NCI-H69 (cell line): ENCODE data around the gene LILRA2.
"Not testable (repeated sequence)": the region's sequence is repeated elsewhere in the genome, so short reads cannot be mapped to it uniquely, and the experiment has no call there.

Experiments used
- DNase-seq: peaks from one replicate; lab custom pipeline; 2025; lab: John Stamatoyannopoulos, UW

The LILRA2 gene

DNA sequence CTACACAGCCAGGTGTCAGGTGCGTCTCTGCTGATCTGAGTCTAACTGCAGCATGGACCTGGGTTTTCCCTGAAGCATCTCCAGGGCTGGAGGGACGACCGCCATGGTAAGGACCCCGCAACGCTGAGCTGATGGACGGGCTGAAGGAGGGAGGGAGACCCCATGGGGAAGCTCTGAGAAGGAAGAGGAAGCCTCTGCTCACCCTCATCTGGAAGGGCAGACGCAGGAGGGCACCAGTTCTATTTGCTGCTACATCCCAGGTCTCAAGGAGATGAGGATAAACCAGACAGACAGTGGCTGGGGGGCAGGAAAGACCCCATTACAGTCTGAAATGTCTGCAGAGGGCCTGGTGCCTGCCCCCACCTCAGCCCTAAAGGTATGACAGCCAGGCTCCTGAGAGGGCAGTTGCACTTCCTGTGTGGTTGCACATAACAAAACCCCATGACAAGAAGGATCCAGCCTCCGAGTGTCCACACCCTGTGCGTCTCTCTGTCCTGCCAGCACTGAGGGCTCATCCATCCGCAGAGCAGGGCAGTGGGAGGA, at the start of gene LILRA2:
Gene LILRA2 (plus strand): TSS at position 461 of the 543 bp plus-strand sequence. CDS start 89 bp downstream, outside the sequence.
- DNase-seq, result no peak

DNA sequence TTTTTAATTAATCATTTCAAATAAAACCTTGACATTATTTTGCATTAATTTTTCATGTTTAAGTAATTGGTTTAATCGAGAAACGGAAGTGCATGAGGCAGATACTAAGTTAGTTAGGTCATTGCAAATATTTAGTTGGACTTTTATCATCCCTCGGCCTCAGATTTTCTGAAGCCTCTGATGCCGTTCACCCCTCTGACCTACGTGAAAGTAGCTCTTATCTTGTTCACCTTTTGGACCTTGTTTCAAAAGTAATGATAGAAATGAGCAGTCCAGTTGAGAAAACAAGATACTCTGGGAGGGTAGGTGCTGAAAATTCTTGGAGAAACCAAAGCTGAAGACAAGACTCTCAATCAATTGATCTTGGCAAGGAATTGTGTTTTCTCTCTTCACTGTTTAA, 48.0 kb upstream of the LILRA2 start:
- no peak for DNase-seq

DNA sequence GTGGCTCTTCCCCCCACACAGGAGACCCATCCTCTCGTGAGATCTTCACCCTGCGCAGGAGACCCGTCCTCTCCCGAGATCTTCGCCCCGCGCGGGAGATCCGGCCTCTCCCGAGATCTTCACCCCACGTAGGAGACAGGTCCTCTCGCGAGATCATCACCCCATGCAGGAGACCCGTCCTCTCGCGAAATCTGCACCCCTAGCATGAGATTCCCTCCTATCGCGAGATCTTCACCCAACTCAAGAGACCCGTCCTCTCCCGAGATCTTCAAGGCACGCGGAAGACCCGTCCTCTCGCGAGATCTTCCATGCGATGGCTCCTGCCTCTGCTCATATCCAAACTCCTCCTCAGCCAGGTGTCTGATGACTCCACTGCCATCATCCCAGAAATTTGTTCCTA, 46.6 kb upstream of the LILRA2 start:
- DNase-seq, result no peak

DNA sequence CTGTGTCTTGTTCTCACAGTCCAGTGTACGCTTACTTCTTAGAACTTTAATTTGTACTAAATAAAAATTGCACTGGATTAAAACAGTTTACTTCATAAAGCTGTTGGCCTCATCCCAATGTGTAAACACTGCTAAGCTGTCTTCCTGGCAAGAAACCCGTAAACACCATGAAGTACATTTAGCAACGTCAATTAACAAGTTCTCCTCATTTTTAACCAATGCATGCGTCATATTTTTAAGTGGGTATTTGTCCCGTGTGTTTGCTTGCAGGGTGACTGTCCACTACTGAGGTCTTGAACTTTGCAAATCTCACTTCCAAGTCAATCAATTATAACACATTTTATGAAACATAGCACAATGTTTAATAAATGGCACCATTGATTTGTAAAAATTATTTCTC, 42.7 kb upstream of the LILRA2 start:
- no peak for DNase-seq

DNA sequence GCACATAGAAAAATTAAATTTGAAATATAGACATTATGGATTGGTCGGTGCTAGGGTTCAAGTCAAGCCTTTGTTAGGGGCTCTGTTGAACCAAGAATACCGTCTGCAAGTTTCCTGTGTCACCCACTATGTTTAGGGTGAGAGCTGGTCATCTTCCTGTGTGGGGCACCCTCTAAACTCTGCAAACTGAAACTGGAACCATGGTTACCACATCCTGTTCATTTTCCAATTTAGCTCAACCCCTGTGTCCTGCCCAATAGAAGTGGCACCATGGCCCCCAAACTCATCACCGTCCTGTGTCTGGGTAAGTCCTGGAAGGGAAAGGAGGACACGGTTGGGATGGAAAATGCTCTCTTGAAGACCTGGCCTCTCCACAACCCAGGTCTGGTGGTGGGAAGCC, 41.1 kb upstream of the LILRA2 start:
- no peak for DNase-seq

DNA sequence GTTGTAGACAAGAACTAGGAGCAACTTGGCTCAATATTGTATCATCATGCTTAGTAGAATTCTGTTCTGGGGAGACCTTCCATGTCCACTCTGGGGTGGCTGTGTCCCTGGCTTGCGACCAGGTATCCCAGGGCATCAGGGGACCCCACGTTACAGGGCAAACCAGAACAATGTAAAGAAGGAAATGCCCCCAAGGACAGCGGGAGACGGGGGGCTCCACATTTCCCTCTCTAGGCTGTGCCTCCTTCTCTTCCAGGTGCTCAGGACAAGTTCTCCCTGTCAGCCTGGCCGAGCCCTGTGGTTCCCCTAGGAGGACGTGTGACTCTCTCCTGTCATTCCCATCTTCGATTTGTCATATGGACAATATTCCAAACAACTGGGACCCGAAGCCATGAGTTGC, 40.1 kb upstream of the LILRA2 start:
- DNase-seq, result no peak

DNA sequence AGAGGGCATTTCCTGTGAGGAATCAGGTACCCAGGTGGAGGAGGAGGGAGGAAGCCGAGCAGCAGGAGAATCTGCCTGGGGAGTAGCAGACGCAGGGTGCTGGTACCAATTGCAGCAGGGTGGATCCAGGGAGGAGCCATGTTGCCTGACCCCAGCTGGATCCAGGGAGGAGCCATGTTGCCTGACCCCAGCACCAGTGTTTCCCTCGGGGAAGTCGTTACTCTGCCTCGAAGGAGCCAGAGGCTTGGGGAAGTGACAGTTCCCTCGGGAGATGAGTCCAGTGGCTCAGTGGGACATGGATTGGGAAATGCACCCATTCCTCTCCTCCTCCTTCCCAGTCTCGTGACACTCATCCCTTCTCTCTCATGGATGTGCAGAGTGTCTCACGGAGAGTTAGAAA, 39.4 kb upstream of the LILRA2 start:
- DNase-seq, result no peak

DNA sequence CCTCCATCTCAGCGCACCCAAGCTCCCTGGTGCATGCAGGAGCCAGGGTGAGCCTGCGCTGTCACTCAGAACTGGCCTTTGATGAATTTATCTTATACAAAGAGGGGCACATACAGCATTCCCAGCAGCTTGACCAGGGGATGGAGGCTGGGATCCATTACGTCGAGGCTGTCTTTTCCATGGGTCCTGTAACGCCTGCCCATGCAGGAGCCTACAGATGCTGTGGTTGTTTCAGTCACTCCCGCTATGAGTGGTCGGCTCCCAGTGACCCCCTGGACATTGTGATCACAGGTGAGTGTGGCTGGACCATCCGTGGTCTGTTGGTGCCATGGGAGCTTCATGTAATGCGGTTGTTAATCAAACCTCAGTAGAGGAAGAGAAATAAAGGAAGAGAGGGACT, 38.0 kb upstream of the LILRA2 start:
- DNase-seq, result no peak

DNA sequence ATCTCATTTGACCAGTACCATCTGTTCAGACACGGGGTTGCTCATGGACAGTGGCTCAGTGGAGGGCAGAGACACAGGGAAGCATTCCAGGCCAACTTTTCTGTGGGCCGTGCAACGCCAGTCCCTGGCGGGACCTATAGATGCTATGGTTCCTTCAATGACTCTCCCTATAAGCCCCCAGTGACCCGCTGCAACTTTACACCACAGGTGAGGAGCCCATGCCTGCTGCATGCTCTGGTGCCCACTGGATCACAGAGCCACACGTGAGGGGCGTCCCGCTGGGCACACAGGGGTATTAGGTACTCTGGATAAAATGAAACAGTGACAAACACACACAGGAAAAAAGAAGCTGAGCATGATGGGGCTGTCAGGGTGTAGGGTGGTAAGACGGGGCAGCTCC, 36.6 kb upstream of the LILRA2 start:
- no peak for DNase-seq

DNA sequence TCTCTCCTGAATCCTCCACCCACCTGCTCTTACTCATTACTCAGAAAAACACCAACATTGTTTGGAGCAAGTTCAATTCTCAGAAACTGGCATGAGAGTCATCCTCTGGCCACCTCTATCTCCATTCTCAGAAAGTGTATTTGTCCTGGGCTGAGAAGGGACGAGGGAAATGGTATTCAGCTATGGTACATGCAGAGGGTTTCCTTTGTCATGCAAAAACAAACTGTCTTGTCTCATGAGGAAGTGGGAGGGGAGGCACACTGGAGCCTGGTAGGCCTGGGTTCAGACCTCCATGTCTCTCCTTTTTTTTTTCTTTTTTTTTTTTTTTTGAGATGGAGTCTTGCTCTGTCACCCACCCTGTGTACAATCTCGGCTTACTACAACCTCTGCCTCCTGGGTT, 31.9 kb upstream of the LILRA2 start:
- DNase-seq, result no peak

DNA sequence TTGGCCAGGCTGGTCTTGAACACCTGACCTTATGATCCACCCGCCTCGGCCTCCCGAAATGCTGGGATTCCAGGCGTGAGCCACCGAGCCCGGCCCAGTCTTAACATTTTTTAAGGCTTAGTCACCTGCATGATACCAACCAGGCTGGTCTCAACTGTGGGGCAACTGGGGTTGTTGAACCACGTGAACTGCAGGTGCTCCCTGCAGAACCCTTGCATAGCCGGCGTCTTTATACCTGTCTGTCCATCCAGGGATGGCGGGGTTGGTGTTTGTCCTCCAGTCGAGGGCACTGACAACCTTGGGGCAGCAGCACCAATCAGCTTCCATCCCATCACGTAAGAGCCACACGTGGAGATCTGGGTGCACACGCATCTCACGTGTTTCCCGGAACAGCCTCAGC, 24.8 kb upstream of the LILRA2 start:
- DNase-seq, result no peak

DNA sequence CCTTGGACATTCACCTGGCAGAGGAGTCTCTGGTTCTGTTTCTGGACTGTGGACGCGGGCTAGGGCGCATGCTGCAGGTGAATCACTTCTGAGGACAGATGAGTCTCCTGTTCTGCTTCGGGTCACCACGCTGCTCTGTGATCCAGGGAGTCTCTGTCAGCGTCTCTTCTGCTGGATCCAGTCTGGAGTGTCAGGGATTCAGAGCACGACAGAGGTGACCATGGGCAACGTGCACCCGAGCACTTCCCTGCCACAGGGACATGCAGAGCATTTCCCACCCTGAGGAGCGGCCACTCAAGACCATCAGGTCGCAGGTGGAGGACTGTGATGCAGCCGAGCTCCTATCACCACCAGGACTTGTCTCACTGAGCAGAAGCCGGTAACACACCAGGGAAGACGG, 24.4 kb upstream of the LILRA2 start:
- DNase-seq, result no peak

DNA sequence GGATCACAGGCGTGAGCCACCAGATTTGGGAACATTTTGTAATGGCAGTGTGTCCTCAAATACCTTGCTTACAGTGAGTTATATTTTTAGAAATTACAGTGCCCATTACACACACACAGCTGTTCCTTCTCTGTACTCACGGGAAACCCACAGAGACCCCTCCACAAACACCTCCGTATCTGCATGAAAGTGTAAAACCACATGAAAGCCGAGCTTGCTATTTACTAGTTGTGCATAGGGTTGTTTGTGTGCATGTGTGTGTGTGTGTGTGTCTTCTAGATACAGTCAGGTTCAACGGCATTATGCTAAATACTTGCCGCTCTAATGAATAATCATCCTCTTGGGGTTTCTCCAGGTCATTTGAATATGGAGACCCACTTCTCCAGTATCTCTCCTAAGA, 22.3 kb upstream of the LILRA2 start:
- DNase-seq, result no peak

DNA sequence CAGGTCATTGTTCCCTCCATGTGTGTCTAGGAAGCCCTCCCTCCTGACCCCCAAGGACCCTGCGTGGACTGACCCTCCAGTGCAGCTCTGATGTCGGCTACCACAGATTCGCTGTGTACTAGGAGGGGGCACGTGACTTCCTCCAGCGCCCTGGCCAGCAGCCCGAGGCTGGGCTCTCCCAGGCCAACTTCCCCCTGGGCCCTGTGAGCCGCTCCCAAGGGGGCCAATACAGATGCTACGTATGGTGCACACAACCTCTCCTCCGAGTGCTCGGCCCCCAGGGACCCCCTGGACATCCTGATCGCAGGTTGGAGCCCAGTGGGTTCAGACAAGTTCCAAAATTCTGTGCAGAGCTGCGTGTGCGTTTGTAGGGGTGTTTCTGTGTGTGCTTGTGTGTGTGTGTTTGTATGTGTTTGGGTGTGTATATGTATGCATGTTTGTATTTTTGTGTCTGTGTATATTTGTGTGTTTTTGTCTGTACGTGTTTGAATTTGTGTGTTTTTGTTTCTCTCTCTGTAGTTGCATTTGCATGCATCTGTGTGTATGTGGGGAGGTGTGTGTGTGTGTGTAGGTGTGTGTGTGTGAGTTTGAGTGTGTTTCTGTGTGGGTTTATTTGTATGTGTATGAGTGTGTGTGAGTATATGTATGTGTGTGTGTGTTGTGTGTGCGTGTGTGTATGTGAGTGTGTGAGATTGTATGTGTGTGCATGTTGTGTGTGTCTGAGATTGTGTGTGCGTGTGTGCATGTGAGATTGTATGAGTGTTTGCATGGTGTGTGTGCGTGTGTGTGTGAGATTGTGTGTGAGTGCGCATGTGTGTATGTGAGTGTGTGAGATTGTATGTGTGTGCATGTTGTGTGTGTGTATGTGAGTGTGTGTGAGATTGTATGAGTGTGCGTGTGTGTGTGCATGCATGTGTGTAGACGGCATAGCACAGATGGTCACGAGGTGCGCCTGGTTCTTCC, 21.4 kb upstream of the LILRA2 start:
- DNase-seq, result no peak

DNA sequence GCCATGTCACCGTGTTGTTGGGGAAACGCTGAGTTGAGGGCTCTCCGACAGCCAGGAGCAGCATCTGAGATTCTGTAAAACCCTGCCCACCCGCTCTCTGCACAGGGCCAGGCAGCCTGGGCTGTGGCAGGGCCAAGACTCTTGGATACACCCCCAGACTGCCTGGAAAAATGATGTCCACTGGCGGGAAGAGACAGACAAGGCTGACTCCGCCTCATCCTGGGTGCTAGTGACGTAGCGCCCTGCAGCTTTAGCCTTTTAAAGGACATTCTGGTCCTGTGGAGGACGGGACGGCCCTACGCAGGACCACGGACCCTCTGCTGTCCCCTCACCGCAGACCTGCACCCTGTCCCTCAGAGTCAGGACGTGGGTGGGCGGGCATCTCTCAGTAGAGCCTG, 20.7 kb upstream of the LILRA2 start:
- DNase-seq, result no peak

DNA sequence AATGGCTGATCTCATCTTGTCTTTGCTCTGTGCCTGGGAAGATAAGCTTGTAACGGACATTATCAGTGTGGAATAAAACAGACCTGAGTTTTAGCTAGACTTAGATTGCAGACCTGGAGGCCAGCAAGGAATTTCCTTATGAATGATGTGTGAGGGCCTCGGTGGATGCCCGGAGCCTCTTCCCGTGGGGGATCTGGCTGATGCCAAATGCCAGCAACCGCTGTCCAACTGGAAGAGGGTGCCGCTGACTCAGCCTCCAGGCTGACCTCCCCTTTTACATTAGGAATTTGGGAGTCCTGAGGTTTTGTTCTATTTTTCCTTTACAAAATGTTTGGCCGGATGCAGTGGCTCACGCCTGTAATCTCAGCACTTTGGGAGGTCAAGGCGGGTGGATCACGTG, 19.6 kb upstream of the LILRA2 start:
- no peak for DNase-seq

DNA sequence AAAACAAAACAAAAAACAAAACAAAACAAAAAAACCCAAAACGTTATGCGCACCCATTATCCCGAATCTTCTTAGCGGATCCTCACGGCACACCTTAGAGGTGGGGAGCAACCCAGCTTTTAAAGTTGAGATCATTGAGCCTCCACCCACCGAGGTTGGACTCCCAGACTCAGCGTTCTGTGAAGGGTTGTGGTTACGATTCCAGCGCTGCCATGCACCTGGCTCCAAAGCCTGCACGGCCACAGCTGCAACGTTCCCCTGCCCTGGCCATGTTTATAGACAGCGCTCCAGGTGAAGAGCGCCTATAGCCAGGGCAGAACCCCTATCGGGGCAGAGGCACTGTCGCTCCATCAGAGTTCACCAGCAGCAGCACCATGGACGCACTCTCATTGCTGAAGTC, 18.7 kb upstream of the LILRA2 start:
- DNase-seq, result no peak

DNA sequence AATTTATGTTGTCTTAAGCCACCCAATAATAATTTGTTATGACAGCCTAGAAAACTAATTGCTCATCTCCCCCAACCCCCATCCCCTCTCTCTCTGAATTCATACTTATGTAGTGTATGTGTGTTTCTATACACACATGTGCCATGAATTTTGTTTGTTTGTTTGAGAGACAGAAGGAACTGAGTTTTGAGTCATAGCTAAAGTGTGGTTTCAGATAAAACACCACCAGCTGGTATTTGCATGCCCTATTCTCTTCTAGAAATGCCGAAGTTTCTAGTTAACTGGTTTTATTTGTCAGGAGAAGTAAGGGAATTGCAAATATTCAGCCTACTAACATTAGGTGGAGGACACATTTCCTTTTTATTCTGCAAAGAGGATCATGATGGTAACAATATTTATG, 17.4 kb upstream of the LILRA2 start:
- no peak for DNase-seq

DNA sequence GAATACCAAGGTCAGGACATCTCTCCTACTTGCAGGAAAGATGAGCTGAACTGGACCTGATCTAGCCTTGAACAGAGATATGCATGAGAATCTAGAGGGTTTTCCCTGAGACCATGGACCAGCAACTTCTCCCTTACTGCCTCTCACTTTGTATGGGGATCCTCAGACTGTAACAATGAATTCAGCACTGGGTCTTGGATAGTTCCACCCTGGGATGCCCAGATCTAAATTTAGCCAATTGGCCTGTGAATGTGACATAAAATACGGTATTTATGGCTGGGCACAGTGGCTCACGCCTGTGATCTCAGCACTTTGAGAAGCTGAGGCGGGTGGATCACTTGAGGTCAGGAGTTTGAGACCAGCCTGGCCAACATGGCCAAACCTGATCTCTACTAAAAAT, 15.3 kb upstream of the LILRA2 start:
- DNase-seq, result no peak

DNA sequence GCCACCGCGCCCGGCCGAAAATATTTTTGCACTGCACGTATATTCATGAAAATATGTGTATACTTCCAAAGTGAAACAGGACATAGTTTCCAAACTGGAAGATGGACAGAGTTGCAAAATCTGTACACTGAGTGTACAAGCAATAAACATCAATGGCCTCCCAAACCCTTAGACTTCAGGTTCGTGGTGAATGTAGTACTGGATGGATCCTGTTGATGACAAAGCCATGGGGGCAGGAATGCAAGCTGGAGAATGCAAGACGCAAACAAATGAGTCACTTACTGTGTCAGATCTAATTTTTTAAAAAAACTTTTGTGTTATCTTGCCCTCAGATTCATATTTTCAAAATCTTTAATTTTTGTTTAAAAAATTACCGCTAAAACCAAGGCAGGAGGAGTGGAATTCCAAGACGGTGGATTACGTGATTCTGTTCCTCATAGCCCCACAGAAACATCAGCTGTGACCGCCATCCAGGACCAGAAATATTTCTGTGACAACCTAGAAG, 12.7 kb upstream of the LILRA2 start:
- DNase-seq, result no peak

DNA sequence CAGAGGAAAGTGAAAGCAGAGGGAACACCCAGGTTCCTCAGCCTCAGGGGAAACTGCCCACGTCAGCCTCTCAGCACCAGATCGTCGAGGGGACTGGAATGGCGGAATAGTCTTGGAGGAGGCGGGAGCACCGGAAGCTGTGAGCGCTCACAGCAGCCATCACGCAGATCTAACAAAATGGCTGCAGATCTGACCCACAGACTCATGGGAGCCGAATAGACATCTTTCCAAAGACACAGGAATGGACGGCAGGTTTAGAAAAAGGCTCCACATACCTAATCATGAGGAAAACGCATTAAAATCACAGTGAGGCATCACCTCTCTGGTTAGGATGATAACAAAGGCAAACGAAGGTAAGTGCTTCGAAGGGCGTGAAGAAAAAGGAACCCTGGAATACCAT, 11.8 kb upstream of the LILRA2 start:
- DNase-seq, result peak; percentile 10

DNA sequence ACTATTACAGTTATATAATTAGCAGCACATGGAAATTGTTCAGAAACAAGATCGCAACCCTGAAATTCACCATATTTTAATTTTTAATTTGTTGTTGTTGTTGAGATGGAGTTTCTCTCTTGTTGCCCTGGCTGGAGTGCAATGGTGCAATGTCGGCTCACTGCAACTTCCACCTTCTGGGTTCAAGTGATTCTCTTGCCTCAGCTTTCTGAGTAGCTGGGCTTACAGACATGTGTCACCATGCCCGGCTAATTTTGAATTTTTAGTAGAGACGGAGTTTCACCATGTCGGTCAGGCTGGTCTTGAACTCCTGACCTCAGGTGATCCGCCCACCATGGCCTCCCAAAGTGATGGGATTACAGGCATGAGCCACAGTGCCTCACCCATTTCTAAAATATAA, 10.4 kb upstream of the LILRA2 start:
- DNase-seq, result not testable (repeated sequence)

DNA sequence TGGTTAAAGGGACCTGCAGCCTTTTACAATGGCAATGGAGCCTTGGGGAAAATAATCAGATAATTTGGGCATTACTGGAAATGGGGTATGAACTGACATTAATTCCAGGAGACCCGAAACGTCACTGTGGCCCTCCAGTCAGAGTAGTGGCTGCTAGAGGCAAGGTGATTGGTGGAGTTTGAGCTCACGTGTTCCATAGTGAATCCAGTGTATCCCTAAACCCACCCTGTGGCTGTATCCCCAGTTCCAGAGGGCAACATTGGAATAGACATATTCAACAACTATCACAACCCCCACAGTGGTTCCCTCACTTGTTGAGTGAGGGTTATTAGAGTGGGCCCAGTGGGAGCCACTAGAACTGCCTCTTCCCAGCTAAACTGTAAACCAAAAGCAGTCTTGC, 3.3 kb upstream of the LILRA2 start:
- no peak for DNase-seq
